ENCODE data around the gene SERPINF2.

DNA sequence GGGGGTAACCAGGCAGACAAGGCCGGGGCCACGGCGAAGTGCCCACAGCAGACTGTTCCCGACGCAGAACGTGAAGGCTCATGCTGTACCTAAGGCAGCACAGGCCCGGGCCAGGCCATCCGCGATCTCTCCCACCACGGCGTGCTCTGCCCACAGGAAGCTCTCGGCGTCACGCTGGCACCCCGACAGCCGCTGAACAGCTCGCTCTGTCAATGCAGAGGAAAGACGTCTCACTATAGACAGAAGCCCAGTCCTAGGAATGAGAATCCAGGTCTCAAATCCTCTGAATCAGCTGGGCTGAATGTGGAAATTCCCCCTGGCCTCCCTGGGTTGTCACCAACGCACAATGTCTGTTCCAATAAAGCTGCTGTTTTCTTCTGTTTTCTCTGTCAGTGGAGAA lies 40.6 kb downstream of the SERPINF2 start:
- TF ChIP-seq, protein P1, sequence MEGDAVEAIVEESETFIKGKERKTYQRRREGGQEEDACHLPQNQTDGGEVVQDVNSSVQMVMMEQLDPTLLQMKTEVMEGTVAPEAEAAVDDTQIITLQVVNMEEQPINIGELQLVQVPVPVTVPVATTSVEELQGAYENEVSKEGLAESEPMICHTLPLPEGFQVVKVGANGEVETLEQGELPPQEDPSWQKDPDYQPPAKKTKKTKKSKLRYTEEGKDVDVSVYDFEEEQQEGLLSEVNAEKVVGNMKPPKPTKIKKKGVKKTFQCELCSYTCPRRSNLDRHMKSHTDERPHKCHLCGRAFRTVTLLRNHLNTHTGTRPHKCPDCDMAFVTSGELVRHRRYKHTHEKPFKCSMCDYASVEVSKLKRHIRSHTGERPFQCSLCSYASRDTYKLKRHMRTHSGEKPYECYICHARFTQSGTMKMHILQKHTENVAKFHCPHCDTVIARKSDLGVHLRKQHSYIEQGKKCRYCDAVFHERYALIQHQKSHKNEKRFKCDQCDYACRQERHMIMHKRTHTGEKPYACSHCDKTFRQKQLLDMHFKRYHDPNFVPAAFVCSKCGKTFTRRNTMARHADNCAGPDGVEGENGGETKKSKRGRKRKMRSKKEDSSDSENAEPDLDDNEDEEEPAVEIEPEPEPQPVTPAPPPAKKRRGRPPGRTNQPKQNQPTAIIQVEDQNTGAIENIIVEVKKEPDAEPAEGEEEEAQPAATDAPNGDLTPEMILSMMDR (IDR thresholded peaks at IDR 0.05; ENCODE audit: insufficient read depth, low read length, poor library complexity, severe bottlenecking), result no peak
- no peak for TF ChIP-seq EZH2phosphoT487 (conservative IDR thresholded peaks at IDR 0.05; ENCODE audit: low read length)

Data from SU-DHL-6 (cell line).